ENCODE data around the gene ZSCAN30.

Gene ZSCAN30

DNA sequence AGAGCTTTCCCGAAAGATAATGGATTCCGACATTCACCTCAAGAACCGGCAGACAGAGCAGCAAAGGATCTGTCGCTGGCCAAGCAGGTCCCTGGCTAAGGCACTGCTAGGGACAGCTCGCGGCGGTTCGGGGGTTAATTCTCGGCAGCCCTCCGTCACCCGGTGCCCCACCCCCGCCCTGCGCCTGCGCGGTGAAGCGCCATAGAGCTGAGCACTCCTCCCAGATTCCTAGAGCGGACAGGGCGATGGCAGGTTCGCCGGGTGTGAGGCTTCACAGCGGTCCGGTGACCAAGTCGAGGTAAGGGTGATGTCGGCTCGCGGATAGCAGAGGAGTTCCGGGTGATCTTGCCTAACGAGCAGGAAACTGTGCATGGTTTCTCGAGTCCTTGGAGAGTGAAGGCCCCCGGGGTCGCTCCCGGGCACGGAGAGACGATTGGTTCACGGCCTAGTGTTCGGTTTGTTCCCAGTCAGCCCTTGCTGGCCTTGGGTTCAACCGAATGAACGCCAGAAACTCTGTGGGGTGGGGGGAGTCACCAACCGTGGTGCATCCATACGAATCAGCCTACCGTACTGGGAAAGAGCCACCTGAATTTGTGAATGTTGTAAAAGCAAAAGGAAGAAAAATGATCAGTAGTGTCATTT is at the start of gene ZSCAN30:
ZSCAN30 (minus strand) TSS at position 136 of the 642 bp plus-strand sequence. CDS start 25,877 bp downstream, outside the sequence.
- DNase-seq, result peak; percentile 93 to 95

- no peak for DNase-seq
These were observed 47.3 kb upstream of the ZSCAN30 start for GRCh38 chr18:35337286-35337685.

GRCh38 chr18:35335866-35336265 is 45.8 kb upstream of the ZSCAN30 start:
- DNase-seq, result no peak

DNA sequence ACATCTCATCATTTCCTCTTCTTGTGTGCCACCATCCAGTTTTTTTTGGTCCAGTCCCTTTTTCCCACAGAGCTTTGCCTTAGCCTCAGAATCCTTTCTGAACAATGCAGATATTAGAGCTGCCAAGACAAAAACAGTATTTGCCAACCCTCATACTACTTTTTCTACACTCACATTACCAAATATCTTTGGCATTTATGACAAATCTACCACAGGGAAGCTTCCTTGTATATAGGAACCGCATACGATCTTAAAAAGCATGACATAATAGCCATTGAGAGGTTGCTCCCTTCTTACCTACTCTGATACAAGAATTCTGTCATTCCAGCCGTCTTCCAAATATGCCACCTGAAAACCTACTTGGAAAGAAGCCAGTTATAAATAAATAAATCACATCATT is 44.8 kb upstream of the ZSCAN30 start:
- DNase-seq, result no peak

DNA sequence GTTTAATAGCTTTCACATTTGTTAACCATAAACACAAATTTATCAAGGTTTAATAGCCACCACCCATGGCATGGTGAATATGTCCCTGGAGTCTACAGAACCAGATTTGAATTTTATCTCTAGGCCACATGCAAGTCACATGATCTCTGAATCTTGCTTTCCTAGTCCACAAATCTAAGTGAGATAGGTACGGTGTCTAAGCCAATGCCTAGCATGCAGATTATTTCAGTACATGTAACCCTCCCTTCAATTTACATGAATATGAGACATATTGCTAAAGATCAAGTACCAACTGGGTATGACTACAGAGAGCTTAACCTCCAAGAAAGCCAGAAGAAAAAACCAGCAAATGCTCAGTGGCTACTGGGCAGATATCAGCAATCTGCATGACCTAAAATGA is 44.2 kb upstream of the ZSCAN30 start:
- DNase-seq, result no peak

- no peak for DNase-seq
These were observed 41.5 kb upstream of the ZSCAN30 start for GRCh38 chr18:35331367-35332087.

DNA sequence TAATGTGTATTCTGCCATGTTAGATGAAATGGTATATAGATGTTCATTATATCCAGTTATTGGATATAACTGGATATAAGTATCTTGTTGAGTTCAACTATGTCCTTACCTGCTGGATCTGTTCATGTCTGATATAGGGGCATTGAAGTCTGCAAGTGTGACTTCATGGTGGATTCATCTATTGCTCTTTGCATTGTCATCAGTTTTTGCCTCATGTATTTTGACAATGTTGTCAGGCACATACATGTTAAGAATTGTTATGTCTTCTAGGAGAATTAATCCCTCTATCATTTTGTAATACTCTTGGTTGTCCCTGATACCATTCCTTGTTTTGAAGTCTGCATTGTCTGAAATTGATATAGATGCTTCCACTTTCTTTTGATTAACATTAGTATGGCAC is 38.8 kb upstream of the ZSCAN30 start:
- no peak for DNase-seq

GRCh38 chr18:35326695-35327387 is 36.8 kb upstream of the ZSCAN30 start:
- DNase-seq, result no peak

- no peak for DNase-seq
These were observed 35.1 kb upstream of the ZSCAN30 start for GRCh38 chr18:35324926-35325655.

DNA sequence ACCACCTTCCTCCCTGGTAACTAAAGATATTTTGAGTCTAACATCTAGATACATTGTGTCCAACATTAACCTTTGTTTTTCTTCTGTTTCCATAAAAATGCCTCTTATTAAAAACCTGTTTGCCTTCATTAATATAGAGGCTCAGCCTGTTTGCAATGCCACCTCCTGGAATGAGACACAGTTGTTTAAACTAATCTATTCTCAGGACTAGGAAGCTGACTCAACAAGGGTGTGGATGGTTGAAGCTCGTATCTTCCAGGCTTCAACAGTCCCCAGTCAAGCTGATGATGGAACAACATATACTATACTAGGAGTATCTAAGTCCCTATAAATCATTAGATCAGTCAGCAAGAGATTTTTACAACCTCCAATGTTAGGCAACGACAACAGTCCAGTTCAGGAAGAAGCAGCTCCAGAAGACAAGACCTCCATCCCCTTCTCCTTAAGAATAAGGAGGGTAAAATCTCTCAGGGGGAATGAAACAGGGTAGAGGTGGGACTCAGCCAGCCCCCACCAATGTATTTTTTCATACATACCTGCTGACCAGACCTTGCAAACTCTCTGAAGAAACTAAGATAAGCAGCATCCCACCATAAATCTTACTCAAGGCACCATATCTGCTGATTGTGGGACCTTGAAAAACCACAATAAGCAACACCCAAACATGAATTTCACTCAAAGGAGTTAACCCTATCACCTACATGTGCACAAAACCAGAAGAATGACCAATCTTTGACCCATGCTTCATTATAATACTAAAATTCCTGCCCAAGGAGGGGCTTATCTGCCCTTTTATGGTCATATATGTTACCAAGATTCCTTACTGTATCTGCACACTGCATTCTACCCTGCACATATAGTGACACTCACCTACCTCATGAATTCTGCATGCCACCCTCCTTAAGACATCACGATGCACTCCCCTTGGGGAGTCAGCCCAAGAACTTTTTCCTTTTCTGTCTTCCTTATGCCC is 32.7 kb upstream of the ZSCAN30 start:
- DNase-seq, result no peak

DNA sequence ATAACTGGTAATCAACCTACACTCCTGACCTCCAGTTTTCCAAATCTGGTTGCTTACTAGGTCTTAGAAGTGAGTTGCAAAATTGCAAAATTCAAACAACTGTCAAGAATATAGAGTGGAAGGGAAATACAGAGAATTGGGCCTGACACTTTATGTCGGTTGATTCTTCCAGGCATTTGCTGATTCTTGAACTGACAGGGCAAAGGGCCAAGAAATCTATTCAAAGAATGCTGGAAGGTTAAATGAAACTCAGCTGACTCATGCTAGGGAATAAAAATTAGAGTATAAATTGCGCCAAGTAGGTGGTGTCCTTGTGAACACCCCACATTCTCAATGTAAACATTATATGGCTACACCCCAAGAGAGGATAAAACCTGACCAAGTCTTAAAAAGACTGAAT is 21.5 kb upstream of the ZSCAN30 start:
- no peak for DNase-seq

- DNase-seq, result no peak
These were observed 16.7 kb upstream of the ZSCAN30 start for GRCh38 chr18:35306588-35307250.

GRCh38 chr18:35303610-35304009 is 13.6 kb upstream of the ZSCAN30 start:
- no peak for DNase-seq

- DNase-seq, result no peak
These were observed 6.0 kb upstream of the ZSCAN30 start for GRCh38 chr18:35296060-35296459.

- DNase-seq, result no peak
These were observed 1.1 kb upstream of the ZSCAN30 start for GRCh38 chr18:35291166-35291565.

DNA sequence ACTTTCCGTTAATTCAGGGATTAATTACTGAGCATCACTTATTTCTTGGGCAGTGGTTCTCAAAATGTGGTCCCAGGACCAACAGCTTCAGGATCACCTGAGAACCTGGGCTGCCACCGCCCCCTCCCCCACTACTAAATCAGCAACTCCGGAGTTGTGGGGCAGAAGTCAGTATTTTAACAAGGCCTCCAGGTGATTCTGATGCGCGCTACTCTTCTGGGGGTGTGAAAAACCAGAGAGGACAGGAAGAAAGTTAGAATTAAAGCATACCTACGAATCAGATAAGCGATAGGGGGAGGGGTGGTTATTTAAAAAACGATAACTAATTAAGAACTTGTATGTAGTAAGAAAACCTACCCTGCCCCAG is 319 bp downstream of the ZSCAN30 start:
- DNase-seq, result peak in 1 of 2 donors; percentile 18

DNA sequence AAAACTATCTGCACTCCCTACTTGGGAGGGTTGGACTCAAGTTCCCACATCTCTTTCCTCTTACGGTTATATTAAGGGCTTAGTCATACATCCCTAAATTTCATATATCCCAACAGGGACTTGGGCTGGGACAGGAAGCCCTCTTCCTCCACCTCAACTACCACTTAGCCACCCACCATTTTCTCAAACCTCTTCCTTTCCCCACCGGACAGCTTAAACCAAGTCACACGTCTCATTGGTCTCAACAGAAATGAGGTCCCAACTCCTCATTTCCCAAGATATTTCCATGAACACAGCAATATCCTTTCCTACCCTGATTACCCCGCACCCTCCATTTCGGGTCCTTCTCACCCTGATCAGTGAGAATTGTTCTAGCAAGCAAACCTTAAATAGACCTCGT is 736 bp downstream of the ZSCAN30 start:
- DNase-seq, result no peak

GRCh38 chr18:35284841-35285240 is 5.2 kb downstream of the ZSCAN30 start:
- DNase-seq, result no peak

- no peak for DNase-seq
These were observed 5.9 kb downstream of the ZSCAN30 start for GRCh38 chr18:35283923-35284794.

- DNase-seq, result no peak
These were observed 7.7 kb downstream of the ZSCAN30 start for GRCh38 chr18:35282353-35282752.

DNA sequence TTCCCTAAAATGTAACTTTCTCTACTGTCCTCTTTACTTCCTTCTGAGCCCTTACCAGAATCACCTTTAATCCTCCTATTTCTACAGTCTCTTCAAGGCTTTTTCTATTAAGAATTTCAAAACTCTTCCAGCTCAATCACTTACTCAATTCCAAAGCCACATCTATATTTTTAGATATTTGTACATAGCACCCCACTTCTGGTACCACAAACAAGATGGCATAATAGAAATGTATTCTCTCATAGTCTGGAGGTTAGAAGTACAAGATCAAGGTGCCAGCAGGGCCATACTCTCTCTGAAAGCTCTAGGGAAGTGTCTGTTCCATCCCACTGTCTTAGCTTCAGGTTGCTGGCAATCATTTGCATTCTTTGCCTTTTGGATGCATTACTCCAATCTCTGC is 11.1 kb downstream of the ZSCAN30 start:
- DNase-seq, result no peak
